ENCODE data around the gene SLC16A10.
"Not testable (repeated sequence)": the region's sequence is repeated elsewhere in the genome, so short reads cannot be mapped to it uniquely, and the experiment has no call there.

Gene SLC16A10, protein sequence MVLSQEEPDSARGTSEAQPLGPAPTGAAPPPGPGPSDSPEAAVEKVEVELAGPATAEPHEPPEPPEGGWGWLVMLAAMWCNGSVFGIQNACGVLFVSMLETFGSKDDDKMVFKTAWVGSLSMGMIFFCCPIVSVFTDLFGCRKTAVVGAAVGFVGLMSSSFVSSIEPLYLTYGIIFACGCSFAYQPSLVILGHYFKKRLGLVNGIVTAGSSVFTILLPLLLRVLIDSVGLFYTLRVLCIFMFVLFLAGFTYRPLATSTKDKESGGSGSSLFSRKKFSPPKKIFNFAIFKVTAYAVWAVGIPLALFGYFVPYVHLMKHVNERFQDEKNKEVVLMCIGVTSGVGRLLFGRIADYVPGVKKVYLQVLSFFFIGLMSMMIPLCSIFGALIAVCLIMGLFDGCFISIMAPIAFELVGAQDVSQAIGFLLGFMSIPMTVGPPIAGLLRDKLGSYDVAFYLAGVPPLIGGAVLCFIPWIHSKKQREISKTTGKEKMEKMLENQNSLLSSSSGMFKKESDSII

GRCh38 chr6:111087106-111087835 lies at the start of gene SLC16A10:
Gene SLC16A10, plus strand, starts transcription at chr6:111087503. Its CDS starts 250 bp downstream, at chr6:111087753.
- peak; percentile 91 for DNase-seq

DNA sequence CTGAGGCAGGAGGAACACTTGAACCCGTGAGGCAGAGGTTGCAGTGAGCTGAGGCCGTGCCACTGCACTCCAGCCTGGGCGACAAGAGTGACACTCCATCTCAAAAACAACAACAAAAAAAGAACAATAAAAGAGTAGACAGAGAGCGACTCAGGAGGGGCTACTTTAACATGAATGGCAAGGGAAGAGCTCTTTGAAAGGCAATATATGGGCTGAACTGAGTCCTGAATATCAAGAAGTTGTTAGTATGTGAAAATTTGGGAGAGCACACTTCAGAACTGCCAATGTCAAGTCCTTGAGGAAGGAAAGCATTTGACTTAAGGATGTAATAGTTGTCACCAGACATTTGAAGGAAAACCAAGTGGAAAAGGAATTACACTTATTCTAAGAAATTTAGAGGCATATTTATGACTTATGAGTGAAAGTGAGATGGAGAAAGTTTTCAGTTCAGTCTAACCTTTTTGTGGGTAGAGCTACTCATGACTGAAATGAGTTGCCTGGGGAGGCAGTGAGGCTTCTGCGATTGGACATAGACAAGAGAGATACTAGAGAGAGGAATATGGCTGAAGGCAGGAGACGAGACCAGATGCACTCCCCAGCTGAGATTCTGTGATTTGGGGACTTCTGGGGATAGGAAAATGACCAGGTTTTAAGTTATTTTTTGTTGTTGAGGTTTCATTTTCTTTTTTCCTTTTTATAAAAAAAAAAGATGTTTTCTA lies 48.6 kb upstream of the SLC16A10 start:
- DNase-seq = no peak

DNA sequence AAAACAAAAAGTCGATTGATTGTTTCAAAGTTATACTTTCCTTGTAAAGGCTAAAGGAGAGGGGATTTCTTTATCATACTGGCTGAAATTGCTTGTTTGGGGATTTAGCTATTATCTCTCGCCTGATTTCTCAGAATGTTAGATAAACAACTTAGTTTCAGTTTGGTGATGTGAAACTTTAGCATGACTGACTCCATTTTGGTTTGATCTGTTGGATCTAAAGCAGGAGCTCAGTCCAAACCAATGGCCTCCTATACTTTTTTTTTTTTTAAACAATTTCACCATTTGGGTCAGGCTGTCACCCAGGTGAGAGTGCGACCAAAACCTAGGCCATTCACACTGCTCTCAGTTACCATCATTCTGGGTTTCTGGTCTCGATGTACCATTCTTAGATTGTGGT lies 45.4 kb upstream of the SLC16A10 start:
- DNase-seq = no peak

DNA sequence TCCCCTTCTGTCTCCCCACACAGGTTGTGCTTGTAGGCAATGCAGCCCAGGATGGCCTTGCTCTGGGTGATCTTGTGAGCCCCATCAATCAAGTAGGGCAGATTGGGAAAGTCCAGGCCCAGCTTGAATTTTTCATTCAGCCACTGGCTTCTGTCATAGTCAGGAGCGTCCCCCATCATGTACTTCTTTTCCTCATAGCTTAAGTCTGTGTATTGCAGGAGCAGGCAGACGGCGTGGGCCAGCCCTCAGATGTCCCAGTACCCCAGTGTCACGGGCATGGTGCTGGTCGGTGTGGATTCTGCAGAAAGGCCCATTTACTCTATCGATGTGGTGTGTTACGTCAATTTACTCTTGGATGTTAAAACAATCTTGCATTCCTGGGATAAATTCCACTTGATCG lies 40.1 kb upstream of the SLC16A10 start:
- DNase-seq = no peak

DNA sequence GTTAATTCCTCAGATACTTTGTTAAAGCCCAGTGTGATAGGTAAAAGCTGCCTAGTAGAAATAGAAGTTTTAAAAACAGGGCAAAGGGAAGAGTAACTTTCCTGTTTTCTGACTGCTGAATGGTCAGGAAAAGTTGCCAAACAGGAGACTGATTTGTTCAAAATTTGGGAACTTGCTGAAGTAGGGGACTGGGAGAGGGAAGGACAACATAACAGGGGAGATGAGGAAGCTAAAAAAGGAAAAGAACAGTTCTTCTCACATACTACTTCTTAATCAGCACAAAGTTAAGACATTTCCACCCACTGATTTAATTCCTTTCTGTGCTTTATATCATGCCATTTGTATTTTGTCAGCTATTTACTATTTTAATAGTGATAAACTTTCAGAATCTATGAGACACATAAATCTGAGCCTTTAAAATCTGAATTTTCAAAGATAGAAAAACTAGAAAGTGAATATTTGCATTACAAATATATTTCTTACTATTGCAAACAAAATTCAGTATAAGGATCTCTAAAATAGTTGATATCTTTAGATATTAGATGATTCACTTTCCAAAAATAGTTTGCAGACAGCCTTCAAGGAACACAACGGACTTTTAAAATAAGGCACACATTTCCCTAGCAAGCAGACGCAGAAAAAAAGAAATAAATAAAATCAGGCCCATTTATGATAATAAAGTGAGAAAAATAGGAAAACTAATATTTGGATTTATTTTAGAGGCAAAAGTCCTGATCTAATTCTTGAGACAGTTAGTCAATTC lies 36.9 kb upstream of the SLC16A10 start:
- DNase-seq = no peak

DNA sequence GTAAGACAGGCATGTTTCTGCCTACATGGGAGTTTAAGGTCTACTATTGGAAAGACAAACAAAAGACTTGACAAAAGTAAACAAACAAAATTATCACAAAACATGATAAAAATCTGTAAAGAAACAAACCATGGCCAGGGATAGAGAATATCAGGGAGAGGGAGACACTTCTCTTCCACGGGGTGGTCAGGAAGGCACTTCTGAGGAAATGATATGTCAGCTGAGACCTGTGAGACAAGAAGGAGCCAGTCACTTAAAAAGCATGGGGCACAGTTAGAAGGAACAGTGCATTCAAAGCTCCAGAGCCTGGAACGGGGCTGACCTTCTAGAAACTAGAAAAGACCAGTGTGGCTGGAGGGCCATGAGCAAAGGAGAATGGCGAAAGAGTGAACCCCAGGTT lies 35.1 kb upstream of the SLC16A10 start:
- no peak for DNase-seq

DNA sequence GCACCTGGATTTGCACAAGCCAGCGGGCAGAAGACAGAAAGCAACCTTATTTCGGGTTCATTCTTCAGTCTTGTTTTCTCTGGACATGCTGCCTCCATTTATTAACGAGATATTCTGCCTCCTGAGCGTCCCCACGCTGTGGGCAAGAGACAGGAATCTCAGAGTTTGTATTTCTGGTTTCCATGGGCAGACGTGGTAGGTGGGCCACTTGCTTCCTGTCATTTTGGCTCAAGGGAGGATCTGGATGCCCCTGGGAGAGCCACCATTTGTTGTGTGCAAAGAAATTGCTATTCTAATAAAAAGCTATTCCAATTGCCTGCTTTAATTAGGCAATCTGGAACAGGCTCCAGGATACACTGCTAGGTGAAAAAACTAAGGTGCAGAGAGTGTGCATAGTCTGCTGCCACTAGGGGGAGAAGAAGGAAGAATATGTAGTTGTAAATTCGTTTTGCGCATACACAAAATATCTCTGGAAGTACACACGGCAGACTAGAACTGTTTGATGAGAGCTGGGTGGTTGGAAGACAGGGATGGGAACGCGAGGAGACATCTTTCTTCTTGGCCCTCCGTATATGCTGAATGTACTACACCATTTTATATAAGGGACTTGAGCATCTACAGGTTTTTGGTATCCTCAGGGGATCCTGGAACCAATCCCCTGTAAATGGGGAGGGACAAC lies 30.1 kb upstream of the SLC16A10 start:
- DNase-seq = peak; percentile 43

DNA sequence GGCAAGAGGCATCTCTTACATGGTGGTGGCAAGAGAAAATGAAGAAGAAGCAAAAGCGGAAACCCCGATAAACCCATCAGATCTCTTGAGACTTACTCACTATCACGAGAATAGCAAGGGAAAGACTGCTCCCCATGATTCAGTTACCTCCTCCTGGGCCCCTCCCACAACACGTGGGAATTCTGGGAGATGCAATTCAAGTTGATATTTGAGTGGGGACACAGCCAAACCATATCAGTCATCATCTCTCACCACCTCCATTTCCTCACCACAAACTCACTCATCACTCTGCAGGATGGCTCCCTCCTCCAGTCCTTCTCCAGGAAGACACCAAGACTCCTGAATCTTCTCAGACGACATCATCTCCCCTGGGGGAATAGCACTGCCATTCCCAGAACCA lies 25.8 kb upstream of the SLC16A10 start:
- no peak for DNase-seq

DNA sequence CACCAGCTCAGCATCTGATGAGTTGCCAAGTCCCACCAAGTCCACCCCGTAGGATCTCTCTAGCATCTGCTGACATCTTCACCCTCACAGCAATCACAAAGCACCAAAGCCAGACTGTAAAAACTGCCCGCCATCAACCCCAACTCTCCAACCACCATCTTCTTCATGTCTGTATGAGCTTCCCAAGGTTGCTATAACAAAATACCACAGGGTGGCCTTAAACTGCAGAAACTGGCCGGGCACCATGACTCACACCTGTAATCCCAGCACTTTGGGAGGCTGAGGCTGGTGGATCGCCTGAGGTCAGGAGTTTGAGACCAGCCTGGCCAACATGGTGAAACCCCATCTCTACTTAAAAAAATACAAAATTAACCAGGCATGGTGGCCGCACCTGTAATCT lies 25.3 kb upstream of the SLC16A10 start:
- not testable (repeated sequence) for DNase-seq

DNA sequence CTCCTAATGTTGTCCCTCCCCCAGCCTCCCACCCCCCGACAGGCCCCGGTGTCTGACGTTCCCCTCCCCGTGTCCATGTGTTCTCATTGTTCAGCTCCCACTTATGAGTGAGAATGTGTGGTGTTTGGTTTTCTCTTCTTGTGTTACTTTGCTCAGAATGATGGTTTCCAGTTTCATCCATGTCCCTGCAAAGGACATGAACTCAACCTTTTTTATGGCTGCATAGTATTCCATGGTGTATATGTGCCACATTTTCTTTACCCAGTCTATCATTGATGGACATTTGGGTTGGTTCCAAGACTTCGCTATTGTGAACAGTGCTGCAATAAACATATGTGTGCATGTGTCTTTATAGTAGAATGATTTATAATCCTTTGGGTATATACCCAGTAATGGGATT lies 24.4 kb upstream of the SLC16A10 start:
- not testable (repeated sequence) for DNase-seq

DNA sequence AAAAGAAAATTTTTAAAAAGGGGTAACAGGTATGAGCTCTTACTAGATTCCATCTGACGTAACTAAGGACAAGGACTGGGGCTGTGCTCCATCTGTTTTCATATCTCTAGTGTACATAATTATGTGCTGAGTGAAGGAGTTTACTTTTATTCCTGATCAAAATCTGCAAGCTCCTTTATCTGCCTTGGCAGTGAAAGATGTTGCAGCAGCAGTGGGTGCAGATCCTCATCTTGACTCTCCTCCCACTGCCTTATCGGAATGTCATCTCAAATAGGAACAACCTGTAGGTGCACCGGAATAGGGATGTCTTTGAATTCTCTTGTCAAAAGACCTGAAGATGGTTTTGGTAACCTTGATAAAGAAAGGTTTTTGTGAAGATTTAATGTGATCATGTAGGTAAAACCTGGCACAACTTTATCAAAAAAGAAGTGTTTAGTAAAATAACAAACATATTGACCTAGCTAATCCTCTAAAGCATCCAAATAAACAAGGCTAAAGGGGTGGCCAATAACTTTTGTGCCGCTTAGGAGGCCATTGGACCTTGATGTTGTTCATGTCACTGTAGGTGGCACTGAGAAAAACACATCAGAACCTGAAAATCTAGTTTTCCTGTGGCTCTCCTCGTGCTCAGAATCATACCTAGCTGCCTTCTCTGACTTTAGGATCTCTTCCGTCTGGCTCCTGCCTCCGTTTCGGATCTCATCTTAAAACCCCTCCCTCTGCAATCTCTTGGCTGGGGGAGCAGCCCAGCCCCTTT lies 19.0 kb upstream of the SLC16A10 start:
- DNase-seq = no peak

DNA sequence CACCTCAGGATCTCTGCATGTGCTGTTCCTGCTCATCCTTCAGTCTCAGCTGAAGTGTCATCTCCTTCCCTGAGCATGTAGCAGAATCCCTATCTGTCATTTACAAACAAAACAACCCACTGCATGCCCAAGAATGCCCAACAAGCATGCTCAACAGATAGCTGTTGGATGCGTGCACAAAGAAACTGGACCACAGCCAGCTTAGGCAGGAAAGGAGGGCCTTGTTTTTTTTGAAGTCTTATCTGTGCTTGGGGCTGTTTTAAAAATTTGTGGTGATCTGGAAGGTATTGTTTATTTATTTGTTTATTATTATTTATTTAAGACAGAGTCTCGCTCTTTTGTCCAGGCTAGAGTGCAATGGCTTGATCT lies 18.5 kb upstream of the SLC16A10 start:
- DNase-seq = no peak

DNA sequence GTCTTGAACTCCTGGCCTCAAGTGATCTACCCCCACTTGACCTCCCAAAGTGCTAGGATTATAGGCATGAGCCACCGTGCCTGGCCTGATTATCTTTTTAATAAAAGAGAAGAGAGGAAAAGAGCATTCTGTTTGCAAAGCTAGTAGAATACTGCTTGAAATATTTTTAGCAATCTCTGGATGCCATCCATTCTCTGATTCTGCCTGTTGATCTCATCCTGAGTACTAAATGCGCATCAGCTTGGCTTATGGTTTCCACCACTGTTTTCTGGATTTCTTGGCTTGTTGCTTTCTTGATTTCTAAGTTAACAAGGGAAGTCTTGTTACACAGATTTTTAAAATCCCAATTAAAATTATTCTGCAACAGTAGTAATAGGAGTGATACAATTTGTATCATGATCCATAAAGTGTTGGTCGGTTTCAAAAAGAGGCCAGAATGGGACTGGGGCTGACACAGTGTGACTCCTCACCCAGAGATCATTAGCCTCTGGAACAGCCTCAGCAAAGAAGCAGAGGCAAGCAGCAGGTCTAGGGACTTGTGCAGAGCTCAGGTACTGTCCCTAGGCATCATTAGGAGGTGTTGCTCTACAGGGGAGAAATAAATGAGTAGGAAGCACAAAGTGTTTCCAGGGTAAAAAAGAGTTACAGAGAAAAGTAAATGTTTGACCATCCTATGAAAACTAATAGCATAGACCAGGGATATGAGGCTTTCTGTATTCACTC lies 17.8 kb upstream of the SLC16A10 start:
- DNase-seq = no peak

GRCh38 chr6:111070105-111071005 lies 16.9 kb upstream of the SLC16A10 start:
- DNase-seq = no peak

- DNase-seq = no peak
These were observed 14.4 kb upstream of the SLC16A10 start for GRCh38 chr6:111072801-111073360.

GRCh38 chr6:111074311-111074710 lies 13.0 kb upstream of the SLC16A10 start:
- DNase-seq = no peak

- DNase-seq = no peak
These were observed 11.1 kb upstream of the SLC16A10 start for GRCh38 chr6:111076024-111076695.

DNA sequence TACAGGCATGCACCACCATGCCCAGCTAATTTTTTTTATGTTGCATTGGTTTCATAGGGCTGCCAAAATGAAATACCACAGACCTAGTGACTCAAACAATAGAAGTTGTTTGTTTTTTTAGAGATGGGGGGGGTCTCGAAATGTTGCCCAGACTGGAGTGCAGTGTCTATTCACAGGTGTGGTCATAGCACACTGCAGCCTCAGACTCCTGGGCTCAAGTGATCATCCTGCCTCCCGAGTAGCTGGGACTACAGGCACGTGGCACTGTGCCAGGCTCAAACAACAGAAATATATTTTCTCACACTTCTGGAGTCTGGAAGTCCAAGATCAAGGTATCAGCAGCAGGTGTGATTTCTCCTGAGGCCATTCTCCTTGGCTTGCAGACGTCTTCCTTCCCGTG lies 6.6 kb upstream of the SLC16A10 start:
- no peak for DNase-seq

DNA sequence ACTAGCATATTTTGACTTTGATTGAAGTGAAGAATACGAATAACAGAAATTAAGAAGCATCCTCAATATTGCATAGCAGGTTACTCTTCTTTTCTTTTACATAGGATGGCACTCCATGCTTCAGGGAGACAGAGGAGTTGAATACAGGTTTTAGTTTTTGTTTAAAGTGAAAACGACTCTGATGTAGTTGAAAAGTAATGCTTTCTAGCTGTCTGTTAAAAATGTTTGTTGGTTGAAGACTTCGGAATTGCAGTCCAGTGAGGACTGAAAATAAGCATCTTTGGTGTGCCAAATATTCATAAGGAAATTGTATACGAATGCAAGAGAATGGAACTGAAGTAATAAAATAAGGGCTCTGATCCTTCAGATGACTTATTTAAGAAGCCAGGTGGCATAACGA lies 618 bp upstream of the SLC16A10 start:
- DNase-seq = no peak
